Lower lobe of right lung (tissue), 2 donors: ENCODE results near the gene ANKHD1. TPM values are rescaled to one million over a fixed set of nuclear protein-coding genes. Genes with fewer than 3 reads are reported as not detected.
A peak's percentile ranks its signal among the peaks of the same experiment; 100 is the strongest.

Source experiments
- ATAC-seq, 2 donors: fragments of 200-7000 bp; cut with Tn5 transposase; one replicate each; pipeline ENCODE4 v1.9.1; 2020 to 2022; ENCODE audit warnings: mild to moderate bottlenecking in 2 of 2, moderate library complexity in 2 of 2
- DNase-seq: peaks from one replicate; pipeline ENCODE4 v3.0.0-alpha.2; 2020
- H3K27ac ChIP-seq: fragments of 200-600 bp; one replicate; pipeline ENCODE4 v1.8.0; 2022
- H3K27me3 ChIP-seq: fragments of 200-600 bp; one replicate; pipeline ENCODE4 v1.8.0; 2022; ENCODE audit warnings: low read depth
- H3K36me3 ChIP-seq: fragments of 200-600 bp; one replicate; pipeline ENCODE4 v1.8.0; 2022; ENCODE audit warnings: mild to moderate bottlenecking
- H3K4me1 ChIP-seq: fragments of 200-600 bp; one replicate; pipeline ENCODE4 v1.8.0; 2022
- H3K4me3 ChIP-seq: fragments of 200-600 bp; one replicate; pipeline ENCODE4 v1.8.0; 2022; ENCODE audit warnings: mild to moderate bottlenecking
- H3K9me3 ChIP-seq: fragments of 200-600 bp; one replicate; pipeline ENCODE4 v1.8.0; 2022
- intact Hi-C: fragments of 100-400 bp; cut with DNase I; formaldehyde crosslinking; loops from one replicate; pipeline ENCODE4 v1.11.0; 2022
- total RNA-seq: library from RNA; stranded (reverse); fragmentation: NEBNext Ultra II Directional; extraction: Animal tissue kit (Norgen Biotek cat#: 25700); gene quantifications from one replicate; pipeline ENCODE4 v1.2.1, GENCODE V29; 2021
- TF ChIP-seq, protein P1 (sequence below): fragments of 200-600 bp; IDR thresholded peaks from one replicate; pipeline ENCODE4 v1.8.0; 2022; ENCODE audit warnings: antibody characterized with exemption, mild to moderate bottlenecking
- donor health status: DM: no; HTN: yes; CAD: no; lungs with severe emphysema.

Gene ANKHD1
- total RNA-seq, 1 donor from 2014 or later: 133 TPM

DNA sequence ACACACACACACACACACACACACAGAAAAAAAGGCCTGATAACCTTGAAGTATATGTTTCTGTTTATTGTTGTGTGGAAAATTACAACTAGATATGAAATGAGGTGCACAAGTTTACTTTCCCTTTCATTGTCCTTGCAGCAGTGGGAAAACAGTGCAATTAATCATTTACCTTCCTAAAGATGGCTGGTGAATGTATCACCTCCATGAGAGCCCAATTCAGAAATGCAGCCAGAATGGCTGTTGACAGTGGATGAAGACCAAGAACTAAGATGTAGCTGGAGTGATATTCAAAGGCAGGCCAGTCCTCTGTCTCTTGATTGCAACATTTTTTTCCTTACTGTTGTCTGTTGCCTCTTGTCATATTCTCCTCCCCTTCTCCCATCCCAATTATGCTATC, 96.3 kb downstream of the ANKHD1 start:
- TF ChIP-seq, protein P1, sequence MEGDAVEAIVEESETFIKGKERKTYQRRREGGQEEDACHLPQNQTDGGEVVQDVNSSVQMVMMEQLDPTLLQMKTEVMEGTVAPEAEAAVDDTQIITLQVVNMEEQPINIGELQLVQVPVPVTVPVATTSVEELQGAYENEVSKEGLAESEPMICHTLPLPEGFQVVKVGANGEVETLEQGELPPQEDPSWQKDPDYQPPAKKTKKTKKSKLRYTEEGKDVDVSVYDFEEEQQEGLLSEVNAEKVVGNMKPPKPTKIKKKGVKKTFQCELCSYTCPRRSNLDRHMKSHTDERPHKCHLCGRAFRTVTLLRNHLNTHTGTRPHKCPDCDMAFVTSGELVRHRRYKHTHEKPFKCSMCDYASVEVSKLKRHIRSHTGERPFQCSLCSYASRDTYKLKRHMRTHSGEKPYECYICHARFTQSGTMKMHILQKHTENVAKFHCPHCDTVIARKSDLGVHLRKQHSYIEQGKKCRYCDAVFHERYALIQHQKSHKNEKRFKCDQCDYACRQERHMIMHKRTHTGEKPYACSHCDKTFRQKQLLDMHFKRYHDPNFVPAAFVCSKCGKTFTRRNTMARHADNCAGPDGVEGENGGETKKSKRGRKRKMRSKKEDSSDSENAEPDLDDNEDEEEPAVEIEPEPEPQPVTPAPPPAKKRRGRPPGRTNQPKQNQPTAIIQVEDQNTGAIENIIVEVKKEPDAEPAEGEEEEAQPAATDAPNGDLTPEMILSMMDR: no peak
- Histone ChIP-seq H3K4me3 (no peak overlapping the region), H3K36me3 (peaks cover 54% of the 10 kb centered on the region), H3K27ac (no peak overlapping the region), H3K27me3 (no peaks in the 10 kb centered on the region), H3K4me1 (no peaks in the 10 kb centered on the region), H3K9me3 (no peaks in the 10 kb centered on the region)
- intact Hi-C loops: no loop called here
- ATAC-seq (peak; percentile 43 to 79), DNase-seq (no peak)

- intact Hi-C loops: no loop called here
- DNase-seq (no peak), ATAC-seq (no peak)
- Histone ChIP-seq H3K4me3 (no peak overlapping the region), H3K36me3 (peaks cover 47% of the 10 kb centered on the region), H3K4me1 (no peaks in the 10 kb centered on the region), H3K27me3 (no peaks in the 10 kb centered on the region), H3K27ac (no peak overlapping the region), H3K9me3 (no peaks in the 10 kb centered on the region)
- TF ChIP-seq, protein P1: no peak
Measured at GRCh38 chr5:140498591-140498990, 97.0 kb downstream of the ANKHD1 start.

- no peak overlapping the region for H3K27ac ChIP-seq
- no peaks in the 10 kb centered on the region for H3K4me1 ChIP-seq
- TF ChIP-seq, protein P1: no peak
- no peak for ATAC-seq
- no peaks in the 10 kb centered on the region for H3K27me3 ChIP-seq
- intact Hi-C loops: no loop called here
- no peak overlapping the region for H3K4me3 ChIP-seq
- peaks cover 58% of the 10 kb centered on the region for H3K36me3 ChIP-seq
- H3K9me3 ChIP-seq: no peaks in the 10 kb centered on the region
- DNase-seq: no peak
Measured at GRCh38 chr5:140502834-140503233, 101.2 kb downstream of the ANKHD1 start.

GRCh38 chr5:140509898-140510297, 108.3 kb downstream of the ANKHD1 start:
- Histone ChIP-seq H3K4me1 (no peaks in the 10 kb centered on the region), H3K27ac (no peak overlapping the region), H3K36me3 (peaks cover 100% of the 10 kb centered on the region), H3K9me3 (no peaks in the 10 kb centered on the region), H3K4me3 (no peak overlapping the region), H3K27me3 (no peaks in the 10 kb centered on the region)
- DNase-seq (no peak), ATAC-seq (no peak)
- TF ChIP-seq, protein P1: no peak
- intact Hi-C loops: no loop called here

- intact Hi-C loops: no loop called here
- Histone ChIP-seq H3K4me3 (no peak overlapping the region), H3K4me1 (no peaks in the 10 kb centered on the region), H3K36me3 (peaks cover 83% of the 10 kb centered on the region), H3K27ac (no peak overlapping the region), H3K9me3 (no peaks in the 10 kb centered on the region), H3K27me3 (no peaks in the 10 kb centered on the region)
- DNase-seq (no peak), ATAC-seq (no peak)
- TF ChIP-seq, protein P1: no peak
Measured at GRCh38 chr5:140513124-140513523, 111.5 kb downstream of the ANKHD1 start.

DNA sequence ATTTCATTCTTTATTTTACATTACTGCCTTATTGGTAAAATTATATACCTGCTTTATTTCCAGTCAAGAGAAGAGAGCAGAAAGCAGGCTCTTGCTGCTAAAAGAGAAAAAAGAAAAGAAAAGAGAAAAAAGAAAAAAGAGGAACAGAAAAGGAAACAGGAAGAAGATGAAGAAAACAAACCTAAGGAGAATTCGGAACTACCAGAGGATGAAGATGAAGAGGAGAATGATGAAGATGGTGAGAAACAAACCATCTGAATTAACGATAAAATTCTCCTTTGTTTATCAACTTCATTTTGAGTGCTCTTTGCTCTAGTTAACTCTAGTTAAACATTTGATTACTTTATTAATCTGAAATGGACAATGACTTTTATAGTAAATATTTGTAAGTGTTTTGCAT, 122.4 kb downstream of the ANKHD1 start:
- TF ChIP-seq, protein P1: no peak
- intact Hi-C loops: no loop called here

More for the DNA sequence above, 122.4 kb downstream of the ANKHD1 start:
- no peaks in the 10 kb centered on the region for H3K4me1 ChIP-seq
- peaks cover 60% of the 10 kb centered on the region for H3K36me3 ChIP-seq
- no peak overlapping the region for H3K4me3 ChIP-seq
- no peak for ATAC-seq
- no peaks in the 10 kb centered on the region for H3K9me3 ChIP-seq
- no peak for DNase-seq
- H3K27ac ChIP-seq: no peak overlapping the region
- H3K27me3 ChIP-seq: no peaks in the 10 kb centered on the region
